HG03060 (cell line): ENCODE measurements around the gene UGT1A8.
"Not testable (repeated sequence)": the region's sequence is repeated elsewhere in the genome, so short reads cannot be mapped to it uniquely, and the experiment has no call there.

ENCODE experiments used
- ATAC-seq: cut with Tn5 transposase; IDR thresholded peaks from one replicate; pipeline ENCODE4 v1.9.1; 2021; ENCODE audit warnings: low read depth, moderate number of reproducible peaks; ENCODE audit not compliant: unreplicated experiment

The UGT1A8 gene

GRCh38 chr2:233711312-233712008 lies 94.0 kb downstream of the UGT1A8 start:
- ATAC-seq = no peak

- no peak for ATAC-seq
These were observed 95.3 kb downstream of the UGT1A8 start, which contains the start of gene UGT1A5 for GRCh38 chr2:233712611-233713261. TSS of gene UGT1A5 (plus strand) at chr2:233712907. CDS start at chr2:233712992, 85 bp downstream.

- ATAC-seq = no peak
These were observed 95.8 kb downstream of the UGT1A8 start for GRCh38 chr2:233713262-233713615.

- ATAC-seq = no peak
These were observed 96.7 kb downstream of the UGT1A8 start for GRCh38 chr2:233714121-233714520.

GRCh38 chr2:233718552-233718951 lies 101.1 kb downstream of the UGT1A8 start, which contains the start of gene UGT1A4:
TSS of gene UGT1A4 (plus strand) at chr2:233718736. CDS start at chr2:233718821, 85 bp downstream.
- no peak for ATAC-seq

- ATAC-seq = no peak
These were observed 111.4 kb downstream of the UGT1A8 start, which contains the start of gene UGT1A3 for GRCh38 chr2:233728723-233729301. TSS of gene UGT1A3 (plus strand) at chr2:233729042. CDS start at chr2:233729127, 85 bp downstream.

GRCh38 chr2:233736868-233737653 lies 119.6 kb downstream of the UGT1A8 start:
- not testable (repeated sequence) for ATAC-seq

GRCh38 chr2:233740870-233741269 lies 123.4 kb downstream of the UGT1A8 start:
- no peak for ATAC-seq

- ATAC-seq = no peak
These were observed 126.2 kb downstream of the UGT1A8 start for GRCh38 chr2:233743464-233744259.

- ATAC-seq = no peak
These were observed 127.8 kb downstream of the UGT1A8 start for GRCh38 chr2:233745073-233745755.

- ATAC-seq = not testable (repeated sequence)
These were observed 128.4 kb downstream of the UGT1A8 start for GRCh38 chr2:233745838-233746237.

GRCh38 chr2:233746475-233747282 lies 129.2 kb downstream of the UGT1A8 start:
- ATAC-seq = no peak

- ATAC-seq = no peak
These were observed 129.8 kb downstream of the UGT1A8 start for GRCh38 chr2:233747283-233747544.

- not testable (repeated sequence) for ATAC-seq
These were observed 133.3 kb downstream of the UGT1A8 start for GRCh38 chr2:233750689-233751088.

GRCh38 chr2:233751212-233752009 lies 134.0 kb downstream of the UGT1A8 start:
- not testable (repeated sequence) for ATAC-seq

GRCh38 chr2:233754872-233755611 lies 137.6 kb downstream of the UGT1A8 start:
- no peak for ATAC-seq

GRCh38 chr2:233756429-233757081 lies 139.1 kb downstream of the UGT1A8 start:
- no peak for ATAC-seq
